Kidney glomerular epithelial cell (primary cell): ENCODE data around the gene RAI14.
A peak's percentile ranks its signal among the peaks of the same experiment; 100 is the strongest.
"Not testable (repeated sequence)": the region's sequence is repeated elsewhere in the genome, so short reads cannot be mapped to it uniquely, and the experiment has no call there.

Experiments
- DNase-seq: peaks from one replicate; lab custom pipeline; 2025; lab: John Stamatoyannopoulos, UW

Gene RAI14

GRCh38 chr5:34770486-34770885 is 114.4 kb downstream of the RAI14 start:
- no peak for DNase-seq

GRCh38 chr5:34771076-34771475 is 114.9 kb downstream of the RAI14 start:
- DNase-seq = no peak

GRCh38 chr5:34772267-34773098 is 116.4 kb downstream of the RAI14 start:
- no peak for DNase-seq

- DNase-seq = no peak
These were observed 118.0 kb downstream of the RAI14 start for GRCh38 chr5:34774139-34774538.

GRCh38 chr5:34774678-34775077 is 118.5 kb downstream of the RAI14 start:
- DNase-seq = not testable (repeated sequence)

- DNase-seq = no peak
These were observed 119.8 kb downstream of the RAI14 start for GRCh38 chr5:34775886-34776285.

GRCh38 chr5:34778091-34778850 is 122.1 kb downstream of the RAI14 start:
- no peak for DNase-seq

GRCh38 chr5:34783892-34784291 is 127.8 kb downstream of the RAI14 start:
- not testable (repeated sequence) for DNase-seq

- DNase-seq = no peak
These were observed 130.9 kb downstream of the RAI14 start for GRCh38 chr5:34787035-34787434.

GRCh38 chr5:34789021-34789531 is 132.9 kb downstream of the RAI14 start:
- DNase-seq = no peak

GRCh38 chr5:34789639-34790038 is 133.5 kb downstream of the RAI14 start:
- no peak for DNase-seq

- DNase-seq = no peak
These were observed 133.9 kb downstream of the RAI14 start for GRCh38 chr5:34790069-34790468.

GRCh38 chr5:34791761-34792244 is 135.7 kb downstream of the RAI14 start:
- DNase-seq = peak; percentile 9

- no peak for DNase-seq
These were observed 146.9 kb downstream of the RAI14 start for GRCh38 chr5:34802834-34803563.

GRCh38 chr5:34803974-34804732 is 148.0 kb downstream of the RAI14 start:
- no peak for DNase-seq

- DNase-seq = no peak
These were observed 148.8 kb downstream of the RAI14 start for GRCh38 chr5:34804913-34805312.

GRCh38 chr5:34806532-34806931 is 150.4 kb downstream of the RAI14 start:
- DNase-seq = no peak

GRCh38 chr5:34811706-34812105 is 155.6 kb downstream of the RAI14 start:
- DNase-seq = no peak

- DNase-seq = no peak
These were observed 157.4 kb downstream of the RAI14 start for GRCh38 chr5:34813509-34813908.

- no peak for DNase-seq
These were observed 161.6 kb downstream of the RAI14 start for GRCh38 chr5:34817558-34818351.

GRCh38 chr5:34818717-34819116 is 162.6 kb downstream of the RAI14 start:
- DNase-seq = no peak
